ENCODE data around the gene RIPK3.

RIPK3 gene

DNA sequence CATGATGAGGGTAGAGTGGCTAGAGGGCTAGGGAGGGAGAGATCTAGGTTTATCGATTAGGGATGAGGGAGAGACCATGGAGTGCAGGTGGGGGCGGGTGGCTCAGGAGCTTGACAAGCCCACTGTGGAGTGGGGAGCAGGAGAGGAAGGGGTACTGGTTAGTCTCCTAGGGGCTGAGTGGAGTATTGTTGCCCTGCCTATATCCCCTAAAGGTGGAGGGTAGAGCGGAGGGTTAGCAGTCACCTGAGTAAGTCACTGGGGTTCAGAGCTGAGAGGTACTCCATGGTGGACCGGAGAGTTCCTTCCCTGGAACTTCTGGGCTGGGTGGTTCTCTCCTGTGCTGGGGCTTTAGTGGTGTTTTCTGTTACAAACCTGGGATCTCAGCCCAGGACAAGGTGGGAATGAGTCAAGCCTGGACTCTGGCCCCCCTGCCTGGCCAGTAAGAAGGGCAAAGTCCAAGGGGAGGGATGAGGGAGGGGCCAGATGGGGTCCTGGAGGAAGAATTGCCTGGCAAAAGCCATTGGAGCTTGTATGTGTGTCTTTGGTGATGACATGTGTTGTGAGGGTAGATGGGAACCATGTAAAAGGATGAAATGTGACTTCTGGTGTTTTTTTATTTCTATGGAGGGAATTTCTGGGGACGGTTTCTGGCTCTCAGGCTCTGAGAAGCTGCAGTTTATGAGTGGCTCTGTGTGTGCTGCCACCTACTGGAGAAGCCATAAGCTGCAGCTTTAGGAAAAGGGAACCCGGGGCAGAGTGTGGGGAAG, 32.0 kb downstream of the RIPK3 start, which contains the start of gene CIDEB:
CIDEB (minus strand) TSS at position 403 of the 767 bp plus-strand sequence; CDS start at position 284, 119 bp downstream.
- ChIA-PET CTCF (interaction anchor here (0.7 to 10.4 kb wide), 59 partner anchors 9 to 719 kb away, joined by 3 to 155 read pairs (median 5); partner anchors contain the start of genes ADCY4, CBLN3, CHMP4A and DHRS1), POLR2A (interaction anchor here (0.6 to 1.2 kb wide), 5 partner anchors 8 to 134 kb away, joined by 3 to 5 read pairs (median 3); partner anchors contain the start of genes DHRS1, NOP9 and TINF2)
- DNase-seq (ENCODE audit: extremely low spot score) = peak; percentile 74
- TF ChIP-seq, protein P1, sequence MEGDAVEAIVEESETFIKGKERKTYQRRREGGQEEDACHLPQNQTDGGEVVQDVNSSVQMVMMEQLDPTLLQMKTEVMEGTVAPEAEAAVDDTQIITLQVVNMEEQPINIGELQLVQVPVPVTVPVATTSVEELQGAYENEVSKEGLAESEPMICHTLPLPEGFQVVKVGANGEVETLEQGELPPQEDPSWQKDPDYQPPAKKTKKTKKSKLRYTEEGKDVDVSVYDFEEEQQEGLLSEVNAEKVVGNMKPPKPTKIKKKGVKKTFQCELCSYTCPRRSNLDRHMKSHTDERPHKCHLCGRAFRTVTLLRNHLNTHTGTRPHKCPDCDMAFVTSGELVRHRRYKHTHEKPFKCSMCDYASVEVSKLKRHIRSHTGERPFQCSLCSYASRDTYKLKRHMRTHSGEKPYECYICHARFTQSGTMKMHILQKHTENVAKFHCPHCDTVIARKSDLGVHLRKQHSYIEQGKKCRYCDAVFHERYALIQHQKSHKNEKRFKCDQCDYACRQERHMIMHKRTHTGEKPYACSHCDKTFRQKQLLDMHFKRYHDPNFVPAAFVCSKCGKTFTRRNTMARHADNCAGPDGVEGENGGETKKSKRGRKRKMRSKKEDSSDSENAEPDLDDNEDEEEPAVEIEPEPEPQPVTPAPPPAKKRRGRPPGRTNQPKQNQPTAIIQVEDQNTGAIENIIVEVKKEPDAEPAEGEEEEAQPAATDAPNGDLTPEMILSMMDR (IDR thresholded peaks at IDR 0.05; ENCODE audit: control extremely low read depth, extremely low read depth, low read depth, missing control alignments) = peak; percentile 93

DNA sequence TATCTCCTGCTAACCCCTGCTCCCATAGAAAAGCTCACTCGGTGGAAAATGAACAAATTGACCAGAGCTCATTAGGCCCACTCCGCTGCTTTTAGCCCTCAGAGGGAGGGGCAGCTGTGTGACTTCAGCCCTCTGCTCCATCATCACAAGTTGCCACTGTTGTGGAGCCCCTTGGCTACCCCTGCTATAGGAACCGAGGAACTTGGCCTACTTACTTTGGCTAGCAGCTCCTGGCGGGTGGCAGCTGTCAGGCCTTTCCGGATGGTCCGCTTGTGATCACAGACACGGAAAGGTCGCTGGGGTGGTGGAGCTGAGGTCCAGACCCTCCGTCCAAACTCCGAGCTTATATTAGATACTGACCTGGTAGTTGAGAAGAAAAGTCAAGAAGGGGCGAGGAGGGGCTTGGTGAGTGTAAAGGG, 32.6 kb downstream of the RIPK3 start:
- TF ChIP-seq, protein P1 (IDR thresholded peaks at IDR 0.05; ENCODE audit: control extremely low read depth, extremely low read depth, low read depth, missing control alignments) = no peak
- CTCF ChIA-PET = interaction anchor here (1.1 to 10.4 kb wide), 33 partner anchors 9 to 250 kb away, joined by 3 to 155 read pairs (median 12); partner anchors contain the start of genes ADCY4, CBLN3, CHMP4A and DHRS1
- DNase-seq (ENCODE audit: extremely low spot score) = no peak
- POLR2A ChIA-PET = no interaction called here

DNA sequence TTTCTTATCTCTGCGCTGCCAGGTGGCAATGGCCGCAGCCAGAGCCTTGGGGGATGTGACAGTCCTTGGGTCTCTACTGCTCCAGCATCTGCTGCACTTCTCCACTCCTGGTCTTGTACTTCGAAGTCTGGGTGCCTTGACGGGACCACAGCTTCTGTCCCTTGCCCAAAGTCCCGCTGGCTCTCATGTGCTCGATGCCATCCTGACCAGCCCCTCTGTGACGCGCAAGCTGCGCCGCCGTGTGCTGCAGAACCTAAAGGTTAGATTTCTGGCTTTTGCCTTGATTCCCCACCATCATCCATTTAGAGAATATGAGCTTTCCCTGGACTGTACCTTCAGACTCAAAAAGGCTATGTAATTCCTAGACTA, 35.8 kb downstream of the RIPK3 start:
- CTCF ChIA-PET = interaction anchor here (0.9 to 15.5 kb wide), 5 partner anchors 24 to 189 kb away, joined by 3 to 323 read pairs (median 3); partner anchors contain the start of genes DCAF11, NRL and TINF2

DNA sequence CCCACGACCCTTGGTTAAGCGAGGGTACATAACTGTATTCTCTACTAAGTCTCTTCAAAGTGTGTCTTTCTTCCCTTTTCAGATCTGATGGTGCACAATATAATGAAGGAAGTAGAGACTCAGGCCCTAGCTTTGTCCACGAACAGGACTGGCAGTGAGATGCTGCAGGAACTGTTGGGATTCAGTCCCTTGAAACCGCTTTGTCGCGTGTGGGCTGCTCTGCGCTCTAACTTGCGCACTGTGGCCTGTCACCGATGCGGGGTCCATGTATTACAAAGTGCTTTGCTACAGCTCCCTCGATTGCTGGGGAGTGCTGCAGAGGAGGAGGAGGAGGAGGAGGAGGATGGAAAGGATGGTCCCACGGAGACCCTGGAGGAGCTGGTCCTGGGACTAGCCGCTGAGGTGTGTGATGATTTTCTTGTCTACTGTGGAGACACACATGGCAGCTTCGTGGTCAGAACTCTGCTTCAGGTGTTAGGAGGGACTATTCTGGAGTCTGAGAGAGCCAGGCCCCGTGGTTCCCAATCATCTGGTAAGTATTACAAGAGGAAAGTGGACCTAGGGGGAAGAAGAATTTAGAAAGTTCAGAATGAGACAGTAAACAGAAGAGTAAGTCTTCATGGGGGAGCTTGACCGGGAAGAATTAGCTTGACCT, 39.3 kb downstream of the RIPK3 start:
- TF ChIP-seq, protein P1 (IDR thresholded peaks at IDR 0.05; ENCODE audit: control extremely low read depth, extremely low read depth, low read depth, missing control alignments) = no peak
- CTCF ChIA-PET = interaction anchor here (0.9 to 15.5 kb wide), 13 partner anchors 9 to 210 kb away, joined by 3 to 323 read pairs (median 5); partner anchors contain the start of genes CIDEB, GMPR2, LTB4R and LTB4R2
- DNase-seq (ENCODE audit: extremely low spot score) = no peak
- POLR2A ChIA-PET = interaction anchor here (1.0 to 1.2 kb wide), 3 partner anchors 8 to 143 kb away, joined by 3 to 4 read pairs (median 4); partner anchors contain the start of genes CIDEB and TINF2

More for the DNA sequence above, 35.8 kb downstream of the RIPK3 start:
- DNase-seq (ENCODE audit: extremely low spot score) = no peak
- TF ChIP-seq, protein P1 (IDR thresholded peaks at IDR 0.05; ENCODE audit: control extremely low read depth, extremely low read depth, low read depth, missing control alignments) = no peak
- POLR2A ChIA-PET = no interaction called here

DNA sequence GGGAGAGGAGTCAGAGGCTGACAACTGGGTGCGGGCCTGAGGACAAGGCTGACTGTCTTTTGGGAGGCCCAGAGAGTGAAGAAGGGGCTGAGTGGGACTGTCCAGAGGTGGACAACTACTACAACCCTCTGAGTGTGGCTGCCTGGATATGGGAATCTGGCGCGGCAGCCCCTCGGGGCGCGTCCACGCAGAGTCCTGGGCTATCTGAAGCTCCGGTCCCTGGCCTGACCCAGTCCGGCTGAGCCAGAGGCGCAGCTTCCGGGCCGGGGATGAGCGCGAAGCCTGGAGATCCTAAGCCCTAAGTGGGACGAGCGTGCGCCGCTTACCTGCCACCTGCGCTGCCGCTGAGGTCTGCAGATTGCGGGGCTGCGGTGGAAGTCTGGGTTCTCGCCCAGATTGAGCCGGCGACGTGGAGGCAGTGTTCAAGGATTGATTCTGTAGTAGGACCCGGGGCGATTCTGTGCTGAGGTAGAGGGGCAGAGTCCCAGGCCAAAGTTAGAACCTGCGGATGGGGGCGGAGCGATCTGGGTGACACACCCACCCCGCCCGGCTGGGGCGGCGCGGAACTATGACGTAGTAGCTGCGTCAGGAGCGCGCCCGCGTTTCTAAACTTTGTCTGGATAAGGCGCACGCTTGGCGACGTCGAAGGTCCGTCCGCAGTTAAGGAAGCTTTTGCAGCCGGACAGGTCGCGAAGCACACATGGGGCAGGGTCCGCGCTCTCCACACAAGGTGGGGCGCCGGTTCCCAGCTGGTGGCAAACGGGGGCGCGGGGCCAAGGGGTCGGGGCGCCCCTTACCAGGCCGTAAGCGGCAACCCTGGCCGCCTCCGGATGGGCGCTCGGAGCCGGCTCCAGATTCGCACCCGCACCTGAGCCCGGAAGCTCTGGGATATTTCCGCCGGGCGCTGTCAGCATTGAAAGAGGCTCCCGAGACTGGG, 40.3 kb downstream of the RIPK3 start, which contains the start of the genes DHRS1 and NOP9:
DHRS1 (minus strand) TSS at position 526 of the 937 bp plus-strand sequence. CDS start 674 bp downstream, outside the sequence.
NOP9 (plus strand) TSS at position 596 of the 937 bp plus-strand sequence; CDS start at position 701, 105 bp downstream.
- DNase-seq (ENCODE audit: extremely low spot score) = peak; percentile 96
- CTCF ChIA-PET = interaction anchor here (0.9 to 15.5 kb wide), 18 partner anchors 10 to 241 kb away, joined by 3 to 323 read pairs (median 12); partner anchors contain the start of genes CIDEB, GMPR2, LTB4R and LTB4R2
- TF ChIP-seq, protein P1 (IDR thresholded peaks at IDR 0.05; ENCODE audit: control extremely low read depth, extremely low read depth, low read depth, missing control alignments) = no peak
- POLR2A ChIA-PET = interaction anchor here (1.0 to 1.2 kb wide), 4 partner anchors 9 to 143 kb away, joined by 3 to 4 read pairs (median 4); partner anchors contain the start of genes CIDEB and TINF2

All from GM10248 (cell line).